ENCODE data around the gene MZT2B. TPM values are rescaled to one million over a fixed set of nuclear protein-coding genes. Genes with fewer than 3 reads are reported as not detected.
"Not testable (repeated sequence)": the region's sequence is repeated elsewhere in the genome, so short reads cannot be mapped to it uniquely, and the experiment has no call there.

Gene MZT2B
- total RNA-seq, 2 donors from 2014 or later, result 161 to 224 TPM

GRCh38 chr2:130154773-130155765, 27.0 kb upstream of the MZT2B start:
- WGBS, 2 experiments (ENCODE audit: insufficient coverage in 1 of 2, insufficient read length in 1 of 2), result 93 to 95% methylated on average over 16 to 29 of the region's 29 CpGs

DNA sequence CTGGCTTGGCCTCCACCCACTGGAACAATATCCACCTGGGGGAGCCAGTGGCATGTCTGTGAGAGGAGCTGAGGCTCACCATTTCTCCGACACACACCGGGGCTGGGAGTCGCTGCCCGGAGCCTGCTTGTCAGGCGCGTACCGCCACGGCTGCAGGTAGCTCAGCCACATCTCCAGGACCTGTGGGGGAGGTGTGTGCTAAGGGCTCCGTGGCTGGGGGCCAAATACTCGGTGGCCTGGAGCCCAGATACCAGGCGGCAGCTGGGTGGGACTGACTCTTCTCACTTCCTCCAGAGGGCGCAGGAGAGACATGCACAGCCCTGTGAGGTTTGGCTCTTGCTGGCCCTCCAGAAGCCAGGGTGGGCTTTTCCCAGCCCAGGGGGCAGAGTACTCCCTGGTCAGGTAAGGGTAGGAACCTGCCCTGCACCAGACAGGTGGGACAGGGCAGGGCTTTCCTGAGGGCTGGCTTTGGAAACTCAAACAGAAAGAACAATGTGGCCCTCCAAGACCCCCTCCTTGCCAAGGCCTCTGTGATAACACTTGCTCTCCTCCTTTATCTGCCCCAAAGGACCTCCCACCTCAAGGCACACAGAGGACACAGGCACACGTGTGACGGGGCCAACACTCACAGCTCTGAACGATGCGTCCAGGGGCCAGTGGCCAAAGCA, 26.0 kb upstream of the MZT2B start:
- not testable (repeated sequence) for H3K27ac ChIP-seq (ENCODE audit: low read depth, low read length); H3K9me3 Mint-ChIP-seq; H3K9ac ChIP-seq (ENCODE audit: extremely low read depth, low read length, poor library complexity, severe bottlenecking); H3K9me3 ChIP-seq (ENCODE audit: control insufficient read depth, low read length); H3K4me3 ChIP-seq (ENCODE audit: low read length); H3K4me1 Mint-ChIP-seq; H3K4me1 ChIP-seq (ENCODE audit: control insufficient read depth, insufficient read depth, low read length); H3K4me3 Mint-ChIP-seq; H3K27me3 Mint-ChIP-seq (ENCODE audit: insufficient read depth); H3K27me3 ChIP-seq (ENCODE audit: control insufficient read depth, insufficient read depth, low read length, poor library complexity, severe bottlenecking)
- peak; percentile 83 for TF ChIP-seq CTCF (conservative IDR thresholded peaks at IDR 0.05)
- H3K36me3 ChIP-seq (ENCODE audit: control insufficient read depth, insufficient read depth, low read length), result peaks cover 10% of the 10 kb centered on the region
- 84 to 93% methylated on average over 3 to 16 of the region's 16 CpGs for WGBS, 2 experiments (ENCODE audit: insufficient coverage in 1 of 2, insufficient read length in 1 of 2)
- Mint-ChIP-seq H3K36me3 (ENCODE audit: low read depth) (peaks cover 26% of the 10 kb centered on the region), H3K27ac (peak overlapping the region; percentile 74)
- DNase-seq, result peak; percentile 87

More at GRCh38 chr2:130154773-130155765, 27.0 kb upstream of the MZT2B start:
- no peak overlapping the region for H3K9ac ChIP-seq (ENCODE audit: extremely low read depth, low read length, poor library complexity, severe bottlenecking)
- H3K36me3 ChIP-seq (ENCODE audit: control insufficient read depth, insufficient read depth, low read length), result peaks cover 10% of the 10 kb centered on the region
- DNase-seq, result no peak
- H3K27ac ChIP-seq (ENCODE audit: low read depth, low read length), result no peak overlapping the region
- H3K4me1 ChIP-seq (ENCODE audit: control insufficient read depth, insufficient read depth, low read length), result no peaks in the 10 kb centered on the region
- TF ChIP-seq CTCF (conservative IDR thresholded peaks at IDR 0.05), result no peak
- no peaks in the 10 kb centered on the region for H3K9me3 ChIP-seq (ENCODE audit: control insufficient read depth, low read length)
- H3K4me1 Mint-ChIP-seq, result no peaks in the 10 kb centered on the region
- H3K9me3 Mint-ChIP-seq, result no peaks in the 10 kb centered on the region
- no peaks in the 10 kb centered on the region for H3K27me3 ChIP-seq (ENCODE audit: control insufficient read depth, insufficient read depth, low read length, poor library complexity, severe bottlenecking)
- no peaks in the 10 kb centered on the region for H3K27me3 Mint-ChIP-seq (ENCODE audit: insufficient read depth)
- H3K4me3 ChIP-seq (ENCODE audit: low read length), result no peak overlapping the region
- H3K4me3 Mint-ChIP-seq, result no peak overlapping the region
- H3K27ac Mint-ChIP-seq, result peak overlapping the region; percentile 55
- H3K36me3 Mint-ChIP-seq (ENCODE audit: low read depth), result peaks cover 22% of the 10 kb centered on the region

DNA sequence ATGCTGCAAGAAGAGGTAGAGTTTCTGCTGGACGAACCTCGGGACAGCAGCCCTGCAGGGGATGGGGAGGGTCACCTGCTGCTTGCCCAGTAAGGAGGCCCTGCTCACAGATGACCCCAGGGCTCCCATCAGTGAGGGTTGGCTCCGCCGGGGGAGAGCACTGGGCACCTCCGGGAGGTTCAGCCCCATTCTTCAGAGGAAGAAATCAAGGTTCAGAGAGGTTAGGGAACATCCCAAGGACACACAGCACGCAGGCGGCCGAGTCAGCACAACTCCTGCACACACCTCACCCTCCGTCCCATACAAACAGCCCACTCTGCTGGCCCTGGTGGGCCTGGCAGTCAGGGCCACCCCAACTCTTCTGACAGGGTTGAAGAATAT, 25.4 kb upstream of the MZT2B start:
- no peaks in the 10 kb centered on the region for H3K27me3 ChIP-seq (ENCODE audit: control insufficient read depth, insufficient read depth, low read length, poor library complexity, severe bottlenecking)
- peak overlapping the region; percentile 74 for H3K27ac Mint-ChIP-seq
- H3K4me3 Mint-ChIP-seq, result no peak overlapping the region
- no peaks in the 10 kb centered on the region for H3K9me3 Mint-ChIP-seq
- peaks cover 26% of the 10 kb centered on the region for H3K36me3 Mint-ChIP-seq (ENCODE audit: low read depth)
- no peak overlapping the region for H3K4me3 ChIP-seq (ENCODE audit: low read length)
- H3K4me1 ChIP-seq (ENCODE audit: control insufficient read depth, insufficient read depth, low read length), result no peaks in the 10 kb centered on the region
- H3K4me1 Mint-ChIP-seq, result peaks cover 2% of the 10 kb centered on the region
- H3K9me3 ChIP-seq (ENCODE audit: control insufficient read depth, low read length), result no peaks in the 10 kb centered on the region
- H3K27me3 Mint-ChIP-seq (ENCODE audit: insufficient read depth), result no peaks in the 10 kb centered on the region
- DNase-seq, result no peak
- H3K9ac ChIP-seq (ENCODE audit: extremely low read depth, low read length, poor library complexity, severe bottlenecking), result no peak overlapping the region
- no peak overlapping the region for H3K27ac ChIP-seq (ENCODE audit: low read depth, low read length)
- 91 to 100% methylated on average over 2 to 9 of the region's 9 CpGs for WGBS, 2 experiments (ENCODE audit: insufficient coverage in 1 of 2, insufficient read length in 1 of 2)
- TF ChIP-seq CTCF (conservative IDR thresholded peaks at IDR 0.05), result no peak
- H3K36me3 ChIP-seq (ENCODE audit: control insufficient read depth, insufficient read depth, low read length), result peaks cover 10% of the 10 kb centered on the region

- H3K27ac Mint-ChIP-seq; H3K27me3 ChIP-seq (ENCODE audit: control insufficient read depth, insufficient read depth, low read length, poor library complexity, severe bottlenecking); DNase-seq; H3K4me3 ChIP-seq (ENCODE audit: low read length); H3K27ac ChIP-seq (ENCODE audit: low read depth, low read length); H3K4me1 ChIP-seq (ENCODE audit: control insufficient read depth, insufficient read depth, low read length); H3K9me3 ChIP-seq (ENCODE audit: control insufficient read depth, low read length); H3K9ac ChIP-seq (ENCODE audit: extremely low read depth, low read length, poor library complexity, severe bottlenecking); H3K9me3 Mint-ChIP-seq; H3K4me3 Mint-ChIP-seq; H3K4me1 Mint-ChIP-seq; H3K27me3 Mint-ChIP-seq (ENCODE audit: insufficient read depth): not testable (repeated sequence)
- peaks cover 25% of the 10 kb centered on the region for H3K36me3 Mint-ChIP-seq (ENCODE audit: low read depth)
- H3K36me3 ChIP-seq (ENCODE audit: control insufficient read depth, insufficient read depth, low read length), result peaks cover 10% of the 10 kb centered on the region
- WGBS, 2 experiments (ENCODE audit: insufficient coverage in 1 of 2, insufficient read length in 1 of 2), result 95% methylated on average over 11 of the region's 12 CpGs; no CpG with 5 or more reads in 1 of the 2 experiments
These were observed 24.7 kb upstream of the MZT2B start for GRCh38 chr2:130157354-130157753.
